ENCODE data around the gene ADCY3. TPM values are rescaled to one million over a fixed set of nuclear protein-coding genes. Genes with fewer than 3 reads are reported as not detected.

Gene ADCY3
- total RNA-seq, 1 experiment from 2014 or later: 39.5 TPM

- Mint-ChIP-seq H3K9me3 (no peaks in the 10 kb centered on the region), H3K27me3 (ENCODE audit: low read depth) (no peaks in the 10 kb centered on the region), H3K4me3 (no peak overlapping the region), H3K36me3 (ENCODE audit: insufficient read depth in 1 of 3, low read depth in 3 of 3) (peaks cover 0 to 18% (median 15%) of the 10 kb centered on the region in 3 experiments; a peak in 5 of 7 replicates), H3K4me1 (no peaks in the 10 kb centered on the region), H3K27ac (no peak overlapping the region; a peak in 1 of 7 replicates)
- no peak for DNase-seq
- no peak overlapping the region for H3K56ac ChIP-seq (ENCODE audit: insufficient read length, low read depth, low read length)
- H2BK15ac ChIP-seq (ENCODE audit: low read depth, low read length): no peak overlapping the region
- 100% methylated on average over 2 of the region's 4 CpGs for WGBS (ENCODE audit: extremely low coverage, insufficient read length, low lambda C conversion rate)
- no peaks in the 10 kb centered on the region for H3K79me2 ChIP-seq (ENCODE audit: insufficient read depth, low read length)
- no peak overlapping the region for H2BK20ac ChIP-seq (ENCODE audit: low read depth, low read length, poor library complexity, severe bottlenecking)
- no peak overlapping the region for H3K4ac ChIP-seq (ENCODE audit: low read depth, low read length)
- no peak overlapping the region for H4K5ac ChIP-seq (ENCODE audit: insufficient read length, low read depth, low read length)
- no peak overlapping the region for H2BK120ac ChIP-seq (ENCODE audit: low read depth, low read length, poor library complexity, severe bottlenecking)
- no peaks in the 10 kb centered on the region for H3K27me3 ChIP-seq (ENCODE audit: insufficient read depth, low read length)
- H2AFZ ChIP-seq (ENCODE audit: low read length): no peak overlapping the region
- no peaks in the 10 kb centered on the region for H3K9me3 ChIP-seq (ENCODE audit: control insufficient read depth, low read depth, low read length)
- no peak overlapping the region for H3T11ph ChIP-seq (ENCODE audit: low read length)
- H3K18ac ChIP-seq (ENCODE audit: insufficient read length, low read depth, low read length): no peak overlapping the region
- no peak overlapping the region for H4K8ac ChIP-seq (replicated peaks; ENCODE audit: insufficient read length, low read depth, low read length)
- H3K14ac ChIP-seq (ENCODE audit: insufficient read depth, low read length): no peak overlapping the region
- H3K9ac ChIP-seq (ENCODE audit: extremely low read depth, insufficient read length, low read length): no peak overlapping the region
- no peak overlapping the region for H3K4me2 ChIP-seq (ENCODE audit: insufficient read depth, insufficient read length, low read length)
- H3K23me2 ChIP-seq (ENCODE audit: insufficient read length, low read depth, low read length, poor library complexity, severe bottlenecking): no peaks in the 10 kb centered on the region
- no peak overlapping the region for H3K23ac ChIP-seq (ENCODE audit: insufficient read length, low read depth, low read length)
- no peak overlapping the region for H2BK12ac ChIP-seq (ENCODE audit: insufficient read length, low read depth, low read length)
- no peak overlapping the region for H4K91ac ChIP-seq (ENCODE audit: insufficient read length, low read depth, low read length)
- no peak overlapping the region for H2BK5ac ChIP-seq (ENCODE audit: insufficient read length, low read length)
- no peak for TF ChIP-seq CTCF (conservative IDR thresholded peaks at IDR 0.05)
- no peaks in the 10 kb centered on the region for H4K20me1 ChIP-seq (ENCODE audit: control insufficient read depth, insufficient read depth, insufficient read length)
- H3K4me1 ChIP-seq (ENCODE audit: insufficient read depth, low read length): no peaks in the 10 kb centered on the region
- H2AK5ac ChIP-seq (ENCODE audit: insufficient read length, low read length): no peak overlapping the region
- no peaks in the 10 kb centered on the region for H3K79me1 ChIP-seq (ENCODE audit: insufficient read depth, low read depth, low read length, poor library complexity, severe bottlenecking)
- no peak overlapping the region for H3K27ac ChIP-seq (ENCODE audit: insufficient read length, low read depth, low read length)
Observed at GRCh38 chr2:24945907-24946306, 25.9 kb upstream of the ADCY3 start.

Measured in H9 (cell line).